GM12801 (cell line): ENCODE measurements around the gene SLAMF1.

Experiments
- CTCF ChIP-seq: IDR thresholded peaks from one replicate; pipeline ENCODE4 v1.5.1; 2011; ENCODE audit warnings: control low read depth; ENCODE audit not compliant: insufficient read length; ENCODE audit errors: extremely low read depth

SLAMF1 gene

GRCh38 chr1:160608057-160608456 lies 38.8 kb downstream of the SLAMF1 start:
- no peak for TF ChIP-seq CTCF

GRCh38 chr1:160607672-160608032 lies 39.2 kb downstream of the SLAMF1 start:
- TF ChIP-seq CTCF: no peak

- no peak for TF ChIP-seq CTCF
These were observed 39.7 kb downstream of the SLAMF1 start for GRCh38 chr1:160607011-160607671.

- TF ChIP-seq CTCF: no peak
These were observed 40.2 kb downstream of the SLAMF1 start for GRCh38 chr1:160606611-160607010.

GRCh38 chr1:160605792-160606479 lies 40.9 kb downstream of the SLAMF1 start:
- no peak for TF ChIP-seq CTCF

GRCh38 chr1:160605205-160605604 lies 41.6 kb downstream of the SLAMF1 start:
- no peak for TF ChIP-seq CTCF

- TF ChIP-seq CTCF: no peak
These were observed 49.1 kb downstream of the SLAMF1 start for GRCh38 chr1:160597705-160598104.
